ENCODE data around the gene MYL11.
"Not testable (repeated sequence)": the region's sequence is repeated elsewhere in the genome, so short reads cannot be mapped to it uniquely, and the experiment has no call there.

DNA sequence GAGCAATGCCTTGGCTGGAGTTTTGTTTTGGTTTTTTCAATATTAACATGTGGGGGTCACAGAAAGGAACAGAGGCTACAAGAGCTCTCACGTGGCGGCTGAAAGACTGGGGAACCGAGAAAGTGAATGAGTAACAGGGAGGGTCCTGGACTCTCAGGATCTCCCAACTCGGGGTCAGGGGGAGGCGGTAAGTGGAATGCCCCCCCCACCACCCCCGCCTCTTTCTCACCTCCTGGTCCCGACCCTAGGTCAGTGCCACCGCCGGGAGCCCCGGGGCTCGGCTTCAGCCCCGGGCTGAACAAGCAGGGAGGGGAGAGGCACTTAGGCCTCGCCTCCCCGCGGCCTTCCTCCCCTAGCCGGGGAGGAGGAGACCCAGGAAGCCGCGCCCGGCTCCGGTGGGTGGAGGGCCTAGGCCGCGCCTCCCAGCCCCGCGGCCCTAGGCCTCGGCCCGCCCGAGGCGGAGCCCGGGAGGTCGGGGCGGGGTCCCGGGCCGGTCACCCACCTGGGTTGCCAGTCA is 40.1 kb upstream of the MYL11 start:
- not testable (repeated sequence) for TF ChIP-seq FOXK2 (IDR thresholded peaks at IDR 0.05); CTBP1 (IDR thresholded peaks at IDR 0.05; ENCODE audit: borderline replicate concordance); SP1 (IDR thresholded peaks at IDR 0.05); FOXA1 (IDR thresholded peaks at IDR 0.05); NFRKB (IDR thresholded peaks at IDR 0.05)
- TF ChIP-seq, protein P1, sequence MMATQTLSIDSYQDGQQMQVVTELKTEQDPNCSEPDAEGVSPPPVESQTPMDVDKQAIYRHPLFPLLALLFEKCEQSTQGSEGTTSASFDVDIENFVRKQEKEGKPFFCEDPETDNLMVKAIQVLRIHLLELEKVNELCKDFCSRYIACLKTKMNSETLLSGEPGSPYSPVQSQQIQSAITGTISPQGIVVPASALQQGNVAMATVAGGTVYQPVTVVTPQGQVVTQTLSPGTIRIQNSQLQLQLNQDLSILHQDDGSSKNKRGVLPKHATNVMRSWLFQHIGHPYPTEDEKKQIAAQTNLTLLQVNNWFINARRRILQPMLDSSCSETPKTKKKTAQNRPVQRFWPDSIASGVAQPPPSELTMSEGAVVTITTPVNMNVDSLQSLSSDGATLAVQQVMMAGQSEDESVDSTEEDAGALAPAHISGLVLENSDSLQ (IDR thresholded peaks at IDR 0.05): not testable (repeated sequence)

Data from HEK293T (cell line).